GM10847 (cell line): Measurements from ENCODE around the gene FMN1.

Experiments used
- POLR2A ChIP-seq: IDR thresholded peaks from 2 replicates; pipeline ENCODE4 v1.6.1; 2011; ENCODE audit not compliant: insufficient read length; ENCODE audit errors: extremely low read depth

Gene FMN1, protein sequence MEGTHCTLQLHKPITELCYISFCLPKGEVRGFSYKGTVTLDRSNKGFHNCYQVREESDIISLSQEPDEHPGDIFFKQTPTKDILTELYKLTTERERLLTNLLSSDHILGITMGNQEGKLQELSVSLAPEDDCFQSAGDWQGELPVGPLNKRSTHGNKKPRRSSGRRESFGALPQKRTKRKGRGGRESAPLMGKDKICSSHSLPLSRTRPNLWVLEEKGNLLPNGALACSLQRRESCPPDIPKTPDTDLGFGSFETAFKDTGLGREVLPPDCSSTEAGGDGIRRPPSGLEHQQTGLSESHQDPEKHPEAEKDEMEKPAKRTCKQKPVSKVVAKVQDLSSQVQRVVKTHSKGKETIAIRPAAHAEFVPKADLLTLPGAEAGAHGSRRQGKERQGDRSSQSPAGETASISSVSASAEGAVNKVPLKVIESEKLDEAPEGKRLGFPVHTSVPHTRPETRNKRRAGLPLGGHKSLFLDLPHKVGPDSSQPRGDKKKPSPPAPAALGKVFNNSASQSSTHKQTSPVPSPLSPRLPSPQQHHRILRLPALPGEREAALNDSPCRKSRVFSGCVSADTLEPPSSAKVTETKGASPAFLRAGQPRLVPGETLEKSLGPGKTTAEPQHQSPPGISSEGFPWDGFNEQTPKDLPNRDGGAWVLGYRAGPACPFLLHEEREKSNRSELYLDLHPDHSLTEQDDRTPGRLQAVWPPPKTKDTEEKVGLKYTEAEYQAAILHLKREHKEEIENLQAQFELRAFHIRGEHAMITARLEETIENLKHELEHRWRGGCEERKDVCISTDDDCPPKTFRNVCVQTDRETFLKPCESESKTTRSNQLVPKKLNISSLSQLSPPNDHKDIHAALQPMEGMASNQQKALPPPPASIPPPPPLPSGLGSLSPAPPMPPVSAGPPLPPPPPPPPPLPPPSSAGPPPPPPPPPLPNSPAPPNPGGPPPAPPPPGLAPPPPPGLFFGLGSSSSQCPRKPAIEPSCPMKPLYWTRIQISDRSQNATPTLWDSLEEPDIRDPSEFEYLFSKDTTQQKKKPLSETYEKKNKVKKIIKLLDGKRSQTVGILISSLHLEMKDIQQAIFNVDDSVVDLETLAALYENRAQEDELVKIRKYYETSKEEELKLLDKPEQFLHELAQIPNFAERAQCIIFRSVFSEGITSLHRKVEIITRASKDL (N-terminal part only)

GRCh38 chr15:33194704-33195670, at the start of gene FMN1:
Gene FMN1 (minus strand): TSS chr15:33194714. CDS start chr15:33154914, 39,800 bp downstream.
- no peak for TF ChIP-seq POLR2A

- TF ChIP-seq POLR2A, result no peak
Observed at GRCh38 chr15:33243869-33244268, 49.4 kb upstream of the FMN1 start.

GRCh38 chr15:33243393-33243792, 48.9 kb upstream of the FMN1 start:
- TF ChIP-seq POLR2A, result no peak

DNA sequence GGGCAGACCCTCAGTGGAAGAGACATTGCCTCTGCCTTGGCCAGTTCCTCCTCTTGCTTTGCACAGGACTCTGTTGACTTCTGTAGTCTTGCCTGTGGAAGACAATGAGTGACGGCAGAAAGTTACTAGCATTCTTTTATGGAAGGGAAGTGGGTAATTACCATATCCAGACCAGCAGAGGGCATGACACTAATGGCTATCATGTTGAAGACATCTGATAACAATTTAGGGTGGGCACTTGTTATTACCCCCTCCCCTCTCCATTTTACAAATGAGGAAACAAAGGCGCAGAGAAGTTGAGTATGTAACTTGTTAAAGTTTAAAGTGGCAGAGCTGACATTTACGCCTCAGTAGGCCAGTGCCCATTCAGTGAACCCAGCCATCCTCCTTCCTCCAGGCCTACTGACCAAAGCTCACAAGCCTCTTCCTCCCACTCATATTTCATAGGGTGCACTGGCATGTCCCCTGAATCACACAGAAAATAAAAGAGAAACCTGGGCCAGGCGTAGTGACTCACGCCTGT, 48.2 kb upstream of the FMN1 start:
- no peak for TF ChIP-seq POLR2A

DNA sequence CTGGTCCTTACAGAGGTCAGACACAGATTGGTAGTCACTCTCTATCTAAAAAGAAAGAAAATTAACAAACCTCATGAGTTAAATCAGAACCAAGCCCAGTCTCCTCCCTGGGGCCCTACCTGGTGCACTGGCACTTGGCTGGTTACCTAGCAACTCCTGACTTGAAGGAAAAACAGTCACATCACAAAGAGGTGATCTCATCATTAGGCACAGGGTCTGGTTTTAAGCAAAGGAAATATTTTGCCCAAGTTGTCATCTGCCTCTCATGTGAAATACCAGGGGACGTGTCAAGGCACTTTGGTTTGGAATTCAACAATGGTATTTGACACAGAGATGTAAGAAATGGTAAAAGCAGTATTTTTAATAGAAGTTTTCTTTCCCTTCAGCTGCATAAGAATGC, 47.7 kb upstream of the FMN1 start:
- no peak for TF ChIP-seq POLR2A

DNA sequence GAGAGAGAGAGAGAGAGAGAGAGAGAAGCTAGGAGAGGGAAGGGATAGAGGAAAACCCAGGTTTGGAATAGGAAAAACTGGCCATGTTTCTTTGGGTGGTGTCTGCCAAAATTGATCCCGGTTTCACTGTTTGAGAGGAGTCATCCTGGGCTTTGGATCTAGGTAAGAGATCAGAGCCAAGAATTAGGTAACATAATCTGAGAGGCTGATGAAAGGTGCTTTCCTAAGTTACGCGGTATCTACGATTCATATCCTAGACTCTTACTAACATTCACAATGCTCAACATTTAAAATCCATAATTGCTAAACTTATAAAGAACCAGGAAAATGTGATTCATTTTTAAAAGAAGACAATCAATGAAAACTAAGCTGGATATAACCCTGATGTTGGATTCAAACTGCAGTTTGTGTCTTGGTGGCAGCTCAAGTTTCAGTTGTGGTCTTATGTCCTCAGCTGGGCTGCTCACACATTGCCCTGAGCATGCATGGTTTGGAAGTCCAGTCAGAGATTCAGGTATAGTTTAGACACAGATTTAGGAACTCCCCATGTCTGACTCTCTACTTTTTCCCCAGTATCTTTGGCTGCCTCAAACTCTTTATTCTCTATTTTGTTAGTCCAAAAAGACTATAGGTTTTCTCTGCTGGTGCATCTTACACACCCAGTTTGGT, 42.5 kb upstream of the FMN1 start:
- TF ChIP-seq POLR2A, result no peak

GRCh38 chr15:33234020-33234461, 39.5 kb upstream of the FMN1 start:
- TF ChIP-seq POLR2A, result no peak

DNA sequence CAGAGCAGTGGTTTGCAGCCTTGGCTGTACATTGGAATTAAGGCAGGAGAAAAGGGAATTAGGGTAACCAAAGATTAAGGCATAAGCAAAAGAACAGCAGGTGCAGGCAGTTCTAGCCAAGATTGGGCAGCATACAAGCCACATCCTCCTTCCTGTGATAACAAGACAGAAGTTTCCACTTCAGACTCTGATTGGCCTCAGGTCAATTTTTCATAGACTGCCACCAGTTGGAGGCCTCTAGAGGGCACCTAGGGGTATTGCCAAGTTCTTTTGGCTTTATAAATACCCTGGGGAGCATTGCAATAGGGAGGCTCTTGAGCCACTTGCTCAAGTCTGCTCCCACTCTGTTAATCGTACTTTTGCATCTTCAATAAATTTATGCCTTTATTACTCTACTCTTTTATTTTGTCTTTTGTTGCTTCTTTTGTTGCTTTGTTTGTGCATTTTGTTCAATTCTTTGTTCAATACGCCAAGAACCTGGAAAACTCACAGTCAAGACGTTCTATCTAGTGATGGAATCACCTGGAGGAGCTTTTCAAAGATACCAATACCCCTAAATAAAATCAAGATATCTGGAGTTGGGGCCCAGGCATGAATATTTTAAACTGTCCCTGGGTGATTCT, 32.2 kb upstream of the FMN1 start:
- TF ChIP-seq POLR2A, result no peak

GRCh38 chr15:33218071-33218491, 23.6 kb upstream of the FMN1 start:
- TF ChIP-seq POLR2A, result no peak

GRCh38 chr15:33215941-33216872, 21.7 kb upstream of the FMN1 start:
- TF ChIP-seq POLR2A, result no peak

GRCh38 chr15:33211176-33211808, 16.8 kb upstream of the FMN1 start:
- TF ChIP-seq POLR2A, result no peak

- TF ChIP-seq POLR2A, result no peak
Observed at GRCh38 chr15:33209575-33210481, 15.3 kb upstream of the FMN1 start.
